Measurements from ENCODE around the gene BMPR1B. TPM values are rescaled to one million over a fixed set of nuclear protein-coding genes. Genes with fewer than 3 reads are reported as not detected.

Gene BMPR1B
- total RNA-seq, 1 experiment from 2014 or later, result 7.1 TPM

DNA sequence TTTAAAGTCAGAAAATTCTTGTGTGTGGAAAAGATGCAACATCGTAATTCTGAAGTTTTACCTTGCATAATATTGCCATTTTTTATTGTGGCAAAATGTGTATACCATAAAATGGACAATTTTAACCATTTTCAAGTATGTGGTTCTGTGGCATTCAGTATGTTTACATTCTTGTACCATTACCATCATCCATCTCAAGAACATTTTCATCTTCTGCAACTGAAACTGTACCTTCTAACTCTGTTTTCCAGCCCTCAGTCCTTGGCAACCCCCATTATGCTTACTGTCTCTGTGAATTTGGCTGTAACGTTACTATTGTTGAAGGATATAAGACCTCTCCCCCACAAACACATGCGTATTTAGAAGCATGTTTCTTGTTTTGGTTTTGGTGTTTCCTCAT lies 123.2 kb downstream of the BMPR1B start:
- H3K4me3 ChIP-seq (ENCODE audit: low read length), result no peak overlapping the region
- H2AFZ ChIP-seq (ENCODE audit: low read length), result no peak overlapping the region
- H3K79me2 ChIP-seq (ENCODE audit: low read length), result no peaks in the 10 kb centered on the region
- H3K27ac ChIP-seq (ENCODE audit: low read length), result no peak overlapping the region
- peaks cover 14% of the 10 kb centered on the region for H3K4me1 ChIP-seq (ENCODE audit: insufficient read depth, low read length)
- POLR2A ChIA-PET (ENCODE audit: unreplicated experiment), result no interaction called here
- H3K9me2 ChIP-seq (replicated peaks; ENCODE audit: low read length), result no peaks in the 10 kb centered on the region
- DNase-seq (no peak), ATAC-seq (no peak)
- H3K4me2 ChIP-seq (ENCODE audit: low read length), result no peak overlapping the region
- CTCF ChIA-PET, result no interaction called here
- no TSS peak for BruUV-seq (replicated peaks)
- H3K9ac ChIP-seq (ENCODE audit: low read length), result no peak overlapping the region
- no peaks in the 10 kb centered on the region for H3K9me3 ChIP-seq (ENCODE audit: low read length)
- H3F3A ChIP-seq (ENCODE audit: low read length, unreplicated experiment), result peaks cover 10% of the 10 kb centered on the region
- no peaks in the 10 kb centered on the region for H3K27me3 ChIP-seq (ENCODE audit: low read length)
- intact Hi-C loops (cut with micrococcal nuclease), result no loop called here
- H4K20me1 ChIP-seq (ENCODE audit: low read length), result no peaks in the 10 kb centered on the region
- H3K36me3 ChIP-seq (ENCODE audit: low read depth, low read length), result no peaks in the 10 kb centered on the region
- TF ChIP-seq EZH2phosphoT487 (IDR thresholded peaks at IDR 0.05; ENCODE audit: borderline replicate concordance, low read length), result no peak
- TF ChIP-seq, protein P1, sequence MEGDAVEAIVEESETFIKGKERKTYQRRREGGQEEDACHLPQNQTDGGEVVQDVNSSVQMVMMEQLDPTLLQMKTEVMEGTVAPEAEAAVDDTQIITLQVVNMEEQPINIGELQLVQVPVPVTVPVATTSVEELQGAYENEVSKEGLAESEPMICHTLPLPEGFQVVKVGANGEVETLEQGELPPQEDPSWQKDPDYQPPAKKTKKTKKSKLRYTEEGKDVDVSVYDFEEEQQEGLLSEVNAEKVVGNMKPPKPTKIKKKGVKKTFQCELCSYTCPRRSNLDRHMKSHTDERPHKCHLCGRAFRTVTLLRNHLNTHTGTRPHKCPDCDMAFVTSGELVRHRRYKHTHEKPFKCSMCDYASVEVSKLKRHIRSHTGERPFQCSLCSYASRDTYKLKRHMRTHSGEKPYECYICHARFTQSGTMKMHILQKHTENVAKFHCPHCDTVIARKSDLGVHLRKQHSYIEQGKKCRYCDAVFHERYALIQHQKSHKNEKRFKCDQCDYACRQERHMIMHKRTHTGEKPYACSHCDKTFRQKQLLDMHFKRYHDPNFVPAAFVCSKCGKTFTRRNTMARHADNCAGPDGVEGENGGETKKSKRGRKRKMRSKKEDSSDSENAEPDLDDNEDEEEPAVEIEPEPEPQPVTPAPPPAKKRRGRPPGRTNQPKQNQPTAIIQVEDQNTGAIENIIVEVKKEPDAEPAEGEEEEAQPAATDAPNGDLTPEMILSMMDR (conservative IDR thresholded peaks at IDR 0.05; ENCODE audit: low read depth, low read length), result no peak
- TF ChIP-seq EZH2 (IDR thresholded peaks at IDR 0.05; ENCODE audit: low read length, unreplicated experiment), result no peak

- ATAC-seq, result no peak
- Histone ChIP-seq H3K27me3 (ENCODE audit: low read length) (no peaks in the 10 kb centered on the region), H4K20me1 (ENCODE audit: low read length) (no peaks in the 10 kb centered on the region), H3K9me3 (ENCODE audit: low read length) (no peaks in the 10 kb centered on the region), H3K36me3 (ENCODE audit: low read depth, low read length) (no peaks in the 10 kb centered on the region), H3K9ac (ENCODE audit: low read length) (no peak overlapping the region), H3K9me2 (replicated peaks; ENCODE audit: low read length) (no peaks in the 10 kb centered on the region), H3K79me2 (ENCODE audit: low read length) (no peaks in the 10 kb centered on the region), H3F3A (ENCODE audit: low read length, unreplicated experiment) (peaks cover 10% of the 10 kb centered on the region), H3K4me3 (ENCODE audit: low read length) (no peak overlapping the region), H3K27ac (ENCODE audit: low read length) (no peak overlapping the region), H3K4me2 (ENCODE audit: low read length) (no peak overlapping the region), H3K4me1 (ENCODE audit: insufficient read depth, low read length) (peaks cover 10% of the 10 kb centered on the region), H2AFZ (ENCODE audit: low read length) (no peak overlapping the region)
- intact Hi-C loops (cut with micrococcal nuclease), result no loop called here
- no TSS peak for BruUV-seq (replicated peaks)
- ChIA-PET CTCF (interaction anchor here (0.6 kb wide), 1 partner anchor 51 kb away, joined by 9 read pairs; no protein-coding TSS in a partner anchor), POLR2A (ENCODE audit: unreplicated experiment) (no interaction called here)
- no peak for TF ChIP-seq EZH2phosphoT487 (IDR thresholded peaks at IDR 0.05; ENCODE audit: borderline replicate concordance, low read length)
- TF ChIP-seq, protein P1 (conservative IDR thresholded peaks at IDR 0.05; ENCODE audit: low read depth, low read length), result no peak
- DNase-seq, result no peak
Measured at GRCh38 chr4:94882756-94883155, 125.0 kb downstream of the BMPR1B start.

DNA sequence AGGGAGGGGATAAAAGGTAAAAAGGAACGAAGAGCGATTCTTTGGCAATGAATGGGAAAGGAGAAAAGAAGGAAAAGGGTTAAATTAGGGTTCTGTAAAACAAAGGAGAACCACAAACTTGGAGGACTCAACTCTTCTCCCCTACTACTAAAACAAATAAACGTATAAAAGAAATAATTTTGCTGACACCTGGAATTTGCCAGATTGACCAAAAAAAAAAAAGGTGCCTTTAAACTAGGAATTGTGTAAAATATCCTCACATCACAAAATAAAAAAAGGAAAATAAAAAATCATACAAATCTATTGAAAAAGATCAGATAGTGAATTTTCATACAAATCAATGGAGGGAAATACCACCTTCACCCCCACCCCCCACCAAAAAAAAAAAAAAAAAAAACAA lies 129.3 kb downstream of the BMPR1B start:
- no peaks in the 10 kb centered on the region for H3K36me3 ChIP-seq (ENCODE audit: low read depth, low read length)
- ChIA-PET CTCF (no interaction called here), POLR2A (ENCODE audit: unreplicated experiment) (no interaction called here)
- H3K27me3 ChIP-seq (ENCODE audit: low read length), result no peaks in the 10 kb centered on the region
- no peaks in the 10 kb centered on the region for H3F3A ChIP-seq (ENCODE audit: low read length, unreplicated experiment)
- no peaks in the 10 kb centered on the region for H4K20me1 ChIP-seq (ENCODE audit: low read length)
- intact Hi-C loops (cut with micrococcal nuclease), result no loop called here
- DNase-seq (no peak), ATAC-seq (no peak)
- H3K9ac ChIP-seq (ENCODE audit: low read length), result no peak overlapping the region
- no peaks in the 10 kb centered on the region for H3K9me3 ChIP-seq (ENCODE audit: low read length)
- H2AFZ ChIP-seq (ENCODE audit: low read length), result no peak overlapping the region
- H3K4me3 ChIP-seq (ENCODE audit: low read length), result no peak overlapping the region
- H3K79me2 ChIP-seq (ENCODE audit: low read length), result no peaks in the 10 kb centered on the region
- TF ChIP-seq EZH2phosphoT487 (IDR thresholded peaks at IDR 0.05; ENCODE audit: borderline replicate concordance, low read length) (no peak), EZH2 (IDR thresholded peaks at IDR 0.05; ENCODE audit: low read length, unreplicated experiment) (no peak)
- TF ChIP-seq, protein P1 (conservative IDR thresholded peaks at IDR 0.05; ENCODE audit: low read depth, low read length), result no peak
- H3K27ac ChIP-seq (ENCODE audit: low read length), result no peak overlapping the region
- H3K9me2 ChIP-seq (replicated peaks; ENCODE audit: low read length), result no peaks in the 10 kb centered on the region
- H3K4me1 ChIP-seq (ENCODE audit: insufficient read depth, low read length), result no peaks in the 10 kb centered on the region
- BruUV-seq (replicated peaks), result no TSS peak
- no peak overlapping the region for H3K4me2 ChIP-seq (ENCODE audit: low read length)

All from PC-3 (cell line).